Activated T-helper 1 cell treated with anti-CD3 and anti-CD28 coated beads, Interleukin-12 subunit alpha, Interleukin-12 subunit beta, Interleukin-2, Interleukin-4 antibody, amounts not matched to agents 30 ng/mL and 10 ng/mL and 1 ng/mL, durations not matched to agents 14 hours and 24 hours and 36 hours (primary cell): Measurements from ENCODE around the gene JAKMIP2. TPM values are rescaled to one million over a fixed set of nuclear protein-coding genes. Genes with fewer than 3 reads are reported as not detected.
"Not testable (repeated sequence)": the region's sequence is repeated elsewhere in the genome, so short reads cannot be mapped to it uniquely, and the experiment has no call there.

Source experiments
- DNase-seq: peaks from one replicate; pipeline ENCODE4 v3.0.0; 2021; ENCODE audit warnings: low spot score
- H3K27ac Mint-ChIP-seq: one replicate; pipeline ENCODE4 v1.8.0; 2021; ENCODE audit warnings: mild to moderate bottlenecking, mixed read lengths
- H3K27me3 Mint-ChIP-seq: one replicate; pipeline ENCODE4 v1.8.0; 2022; ENCODE audit warnings: mild to moderate bottlenecking, moderate library complexity, mixed read lengths; ENCODE audit not compliant: insufficient read depth
- H3K36me3 Mint-ChIP-seq: one replicate; pipeline ENCODE4 v1.8.0; 2021; ENCODE audit warnings: low read depth, mixed read lengths
- H3K4me1 Mint-ChIP-seq: one replicate; pipeline ENCODE4 v1.8.0; 2021; ENCODE audit warnings: low read depth, mixed read lengths
- H3K4me3 Mint-ChIP-seq: one replicate; pipeline ENCODE4 v1.8.0; 2021; ENCODE audit warnings: mild to moderate bottlenecking, moderate library complexity, mixed read lengths
- H3K9me3 Mint-ChIP-seq: one replicate; pipeline ENCODE4 v1.8.0; 2021; ENCODE audit warnings: mixed read lengths
- intact Hi-C: fragments of 100-400 bp; cut with micrococcal nuclease; formaldehyde crosslinking; loops from one replicate; pipeline ENCODE4 v1.15.1; 2024
- total RNA-seq: library from RNA; stranded (reverse); gene quantifications from 2 replicates; pipeline ENCODE4 v1.2.3, GENCODE V29; 2022

Gene JAKMIP2
- total RNA-seq, 1 donor from 2014 or later: 1.1 TPM

DNA sequence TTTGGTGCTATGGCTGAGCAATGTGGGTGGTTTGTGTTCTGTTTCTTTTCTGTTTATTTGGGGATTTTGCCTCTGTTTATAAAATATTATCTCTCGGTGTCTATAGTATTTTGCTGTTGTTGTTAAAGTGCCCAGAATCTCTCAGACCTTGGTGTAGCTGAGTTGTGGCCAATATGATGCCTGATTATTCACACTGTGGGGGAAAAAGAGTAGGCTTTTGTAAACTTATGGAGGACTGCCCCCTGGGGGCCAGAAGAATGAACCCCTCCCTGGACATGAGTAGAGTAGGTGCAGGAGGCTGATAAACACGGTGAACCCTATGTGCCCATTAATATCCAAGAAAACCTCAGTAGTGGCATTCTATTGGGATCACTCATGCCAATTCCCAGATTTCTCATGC lies 223.7 kb downstream of the JAKMIP2 start:
- no peaks in the 10 kb centered on the region for H3K4me1 Mint-ChIP-seq
- DNase-seq: no peak
- H3K4me3 Mint-ChIP-seq: no peak overlapping the region
- no peaks in the 10 kb centered on the region for H3K27me3 Mint-ChIP-seq
- no peaks in the 10 kb centered on the region for H3K9me3 Mint-ChIP-seq
- intact Hi-C loops: no loop called here
- no peaks in the 10 kb centered on the region for H3K36me3 Mint-ChIP-seq
- H3K27ac Mint-ChIP-seq: no peak overlapping the region

DNA sequence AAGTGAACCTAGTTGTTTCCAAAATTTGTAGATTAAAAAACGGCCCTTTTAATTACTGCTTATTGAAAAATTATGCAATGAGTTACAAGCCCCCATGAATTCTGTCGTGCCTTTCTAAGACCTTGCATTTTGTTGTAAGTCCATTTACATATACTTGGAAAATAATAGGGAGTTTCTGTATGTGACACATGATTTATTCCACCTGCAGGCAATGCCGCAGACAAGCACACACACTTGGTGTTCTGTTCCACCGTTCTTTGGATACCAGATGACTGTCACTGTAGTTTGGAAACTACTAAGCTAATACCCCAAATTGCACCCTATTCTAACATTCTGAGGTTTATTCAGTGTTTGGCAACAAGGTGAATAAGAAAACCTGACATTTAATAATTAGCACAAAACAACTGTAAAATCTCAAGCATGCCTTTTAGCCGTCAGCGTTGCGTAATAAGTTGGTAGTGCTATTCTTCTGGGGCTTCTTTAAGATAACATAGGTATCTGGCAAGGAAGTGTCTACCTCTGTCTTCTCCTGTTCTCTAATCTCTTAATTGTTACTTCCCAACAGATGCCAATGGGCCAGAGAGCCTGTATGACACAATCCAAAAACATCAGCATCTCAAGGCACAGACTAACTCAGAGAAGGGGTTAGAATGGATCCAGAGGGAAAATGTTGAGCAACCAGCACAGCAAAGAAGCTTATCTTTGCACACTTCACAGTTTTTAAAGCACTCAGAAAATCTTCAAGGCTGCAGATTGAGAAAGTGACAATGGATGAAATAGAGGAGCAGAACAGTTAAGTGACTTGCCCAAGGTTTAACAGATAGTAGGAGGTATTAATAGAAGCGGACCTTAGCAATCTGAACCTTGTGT lies 224.4 kb downstream of the JAKMIP2 start:
- intact Hi-C loops: no loop called here
- DNase-seq: no peak
- H3K36me3 Mint-ChIP-seq: no peaks in the 10 kb centered on the region
- H3K27me3 Mint-ChIP-seq: no peaks in the 10 kb centered on the region
- no peak overlapping the region for H3K27ac Mint-ChIP-seq
- no peak overlapping the region for H3K4me3 Mint-ChIP-seq
- H3K9me3 Mint-ChIP-seq: no peaks in the 10 kb centered on the region
- H3K4me1 Mint-ChIP-seq: no peaks in the 10 kb centered on the region

DNA sequence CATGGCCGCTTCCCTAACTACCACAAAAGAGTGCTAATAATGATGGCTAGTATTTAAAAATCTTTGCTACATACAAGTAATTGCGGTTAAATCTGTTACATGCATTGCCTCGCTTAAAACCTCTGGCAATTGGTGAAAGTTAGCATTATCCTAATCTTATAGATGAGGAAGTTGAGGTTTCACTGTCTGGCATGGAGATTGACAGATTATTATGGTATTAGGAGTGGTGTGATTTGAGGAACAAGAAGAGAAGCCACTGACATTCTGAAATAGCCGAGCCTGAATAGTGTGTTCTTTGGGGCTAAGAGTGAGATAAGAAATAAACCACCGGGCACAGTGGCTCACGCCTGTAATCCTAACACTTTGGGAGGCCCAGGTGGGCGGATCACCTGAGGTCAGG lies 227.4 kb downstream of the JAKMIP2 start:
- Mint-ChIP-seq H3K9me3 (peaks cover 3% of the 10 kb centered on the region), H3K4me3 (no peak overlapping the region), H3K27me3 (no peaks in the 10 kb centered on the region), H3K27ac (no peak overlapping the region), H3K36me3 (no peaks in the 10 kb centered on the region), H3K4me1 (no peaks in the 10 kb centered on the region)
- DNase-seq: no peak
- intact Hi-C loops: no loop called here

DNA sequence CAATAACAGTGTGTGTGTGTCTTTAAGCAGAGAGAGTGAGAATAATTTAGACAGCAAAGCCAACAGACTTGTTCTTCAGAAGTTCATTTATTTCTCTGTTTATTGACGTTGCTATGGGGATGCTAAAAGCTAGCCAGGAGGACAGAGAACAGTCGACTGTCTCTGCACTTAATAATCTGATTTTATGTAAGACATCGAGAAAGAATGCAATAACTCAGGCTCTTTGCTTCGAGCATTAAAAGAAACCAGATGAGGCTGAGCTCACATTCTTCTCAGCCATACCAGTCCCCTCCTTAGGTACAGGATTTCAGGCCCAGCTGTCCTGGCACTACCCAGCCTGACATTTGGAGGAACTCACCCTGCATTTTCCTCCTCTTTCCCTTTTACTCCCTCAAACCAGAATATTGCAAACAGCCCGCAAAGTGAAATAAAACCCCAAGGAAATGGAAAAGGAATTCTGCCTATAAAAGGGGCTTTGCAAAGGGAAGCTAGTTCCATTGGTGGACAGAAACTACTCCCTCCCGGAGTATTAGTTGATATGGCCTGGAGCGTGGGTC lies 228.2 kb downstream of the JAKMIP2 start:
- intact Hi-C loops: no loop called here
- DNase-seq: no peak
- H3K36me3 Mint-ChIP-seq: no peaks in the 10 kb centered on the region
- H3K4me3 Mint-ChIP-seq: no peak overlapping the region
- H3K27ac Mint-ChIP-seq: no peak overlapping the region
- no peaks in the 10 kb centered on the region for H3K27me3 Mint-ChIP-seq
- H3K4me1 Mint-ChIP-seq: no peaks in the 10 kb centered on the region
- H3K9me3 Mint-ChIP-seq: peaks cover 3% of the 10 kb centered on the region

DNA sequence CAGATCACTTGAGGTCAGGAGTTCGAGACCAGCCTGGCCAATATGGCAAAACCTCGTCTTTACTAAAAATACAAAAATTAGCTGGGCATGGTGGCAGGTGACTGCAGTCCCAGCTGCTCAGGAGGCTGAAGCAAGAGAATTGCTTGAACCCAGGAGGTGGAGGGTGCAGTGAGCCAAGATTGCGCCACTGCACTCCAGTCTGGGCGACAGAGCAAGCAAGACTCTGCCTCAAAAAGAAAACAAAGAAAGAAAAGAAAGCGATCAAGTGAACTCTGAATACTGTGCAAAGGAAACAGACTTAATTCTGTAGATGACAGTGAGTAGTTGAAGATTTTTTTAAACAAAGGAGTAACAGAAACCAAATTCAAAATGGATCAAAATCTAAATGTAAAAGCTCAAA lies 228.7 kb downstream of the JAKMIP2 start:
- H3K36me3 Mint-ChIP-seq, DNase-seq, H3K9me3 Mint-ChIP-seq, H3K27me3 Mint-ChIP-seq, intact Hi-C loops, H3K4me3 Mint-ChIP-seq, H3K4me1 Mint-ChIP-seq, H3K27ac Mint-ChIP-seq: not testable (repeated sequence)

- DNase-seq: no peak
- Mint-ChIP-seq H3K27ac (no peak overlapping the region), H3K27me3 (no peaks in the 10 kb centered on the region), H3K4me1 (no peaks in the 10 kb centered on the region), H3K4me3 (no peak overlapping the region), H3K36me3 (no peaks in the 10 kb centered on the region), H3K9me3 (peaks cover 3% of the 10 kb centered on the region)
- intact Hi-C loops: no loop called here
These were observed 229.6 kb downstream of the JAKMIP2 start for GRCh38 chr5:147552897-147553296.

GRCh38 chr5:147551677-147552076 lies 230.9 kb downstream of the JAKMIP2 start:
- Mint-ChIP-seq H3K4me3 (no peak overlapping the region), H3K9me3 (peaks cover 3% of the 10 kb centered on the region), H3K4me1 (no peaks in the 10 kb centered on the region), H3K27me3 (no peaks in the 10 kb centered on the region), H3K27ac (no peak overlapping the region), H3K36me3 (no peaks in the 10 kb centered on the region)
- no peak for DNase-seq
- intact Hi-C loops: no loop called here

DNA sequence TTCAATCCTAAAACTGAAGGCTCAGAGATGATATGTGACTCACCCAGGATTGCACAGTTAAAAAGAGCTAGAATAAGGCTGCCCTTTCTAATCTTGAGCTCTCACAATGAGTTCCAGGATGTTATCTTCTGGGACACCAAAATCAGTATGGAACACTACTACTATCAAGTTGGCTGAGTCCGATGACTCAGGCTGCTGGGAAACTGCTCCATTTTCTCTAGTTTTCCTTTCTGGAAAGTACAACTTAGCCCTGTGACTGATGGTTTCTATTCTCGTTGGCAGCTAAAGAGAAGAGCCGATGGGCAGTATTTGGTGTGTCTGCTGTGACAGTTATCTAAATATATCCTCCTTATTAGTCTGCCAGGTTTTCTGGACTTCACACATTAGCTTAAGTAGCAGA lies 234.8 kb downstream of the JAKMIP2 start:
- H3K9me3 Mint-ChIP-seq: peaks cover 3% of the 10 kb centered on the region
- no peak overlapping the region for H3K4me3 Mint-ChIP-seq
- H3K27ac Mint-ChIP-seq: no peak overlapping the region
- H3K4me1 Mint-ChIP-seq: no peaks in the 10 kb centered on the region
- H3K27me3 Mint-ChIP-seq: no peaks in the 10 kb centered on the region
- no peak for DNase-seq
- intact Hi-C loops: no loop called here
- H3K36me3 Mint-ChIP-seq: no peaks in the 10 kb centered on the region

DNA sequence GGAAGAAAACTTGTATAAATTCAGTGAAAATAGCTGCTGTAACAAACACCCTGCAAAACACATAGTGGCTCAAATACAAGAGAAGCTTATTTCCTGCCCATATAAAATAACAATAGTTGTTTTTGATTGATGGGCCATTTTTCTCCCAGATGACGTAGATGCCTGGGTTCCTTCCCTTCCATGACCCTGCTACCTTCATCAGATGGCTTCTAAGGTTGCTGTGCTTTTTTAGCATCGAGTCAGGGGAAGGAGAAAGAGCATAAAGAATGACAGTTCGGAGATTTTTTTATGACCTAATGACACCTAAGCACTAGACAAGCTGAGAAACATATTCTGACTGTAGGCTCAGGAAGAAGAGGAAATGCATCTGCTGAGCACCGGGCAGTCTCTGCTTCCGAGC lies 238.0 kb downstream of the JAKMIP2 start:
- Mint-ChIP-seq H3K27me3 (peaks cover 2% of the 10 kb centered on the region), H3K9me3 (no peaks in the 10 kb centered on the region), H3K4me3 (no peak overlapping the region)

GRCh38 chr5:147539053-147539452 lies 243.5 kb downstream of the JAKMIP2 start:
- Mint-ChIP-seq H3K4me1 (no peaks in the 10 kb centered on the region), H3K27ac (no peak overlapping the region), H3K36me3 (no peaks in the 10 kb centered on the region), H3K4me3 (no peak overlapping the region), H3K9me3 (no peaks in the 10 kb centered on the region), H3K27me3 (peaks cover 4% of the 10 kb centered on the region)
- intact Hi-C loops: no loop called here
- DNase-seq: no peak

More for the DNA sequence above, 238.0 kb downstream of the JAKMIP2 start:
- no peak for DNase-seq
- no peaks in the 10 kb centered on the region for H3K4me1 Mint-ChIP-seq
- intact Hi-C loops: no loop called here
- no peaks in the 10 kb centered on the region for H3K36me3 Mint-ChIP-seq
- H3K27ac Mint-ChIP-seq: no peak overlapping the region

DNA sequence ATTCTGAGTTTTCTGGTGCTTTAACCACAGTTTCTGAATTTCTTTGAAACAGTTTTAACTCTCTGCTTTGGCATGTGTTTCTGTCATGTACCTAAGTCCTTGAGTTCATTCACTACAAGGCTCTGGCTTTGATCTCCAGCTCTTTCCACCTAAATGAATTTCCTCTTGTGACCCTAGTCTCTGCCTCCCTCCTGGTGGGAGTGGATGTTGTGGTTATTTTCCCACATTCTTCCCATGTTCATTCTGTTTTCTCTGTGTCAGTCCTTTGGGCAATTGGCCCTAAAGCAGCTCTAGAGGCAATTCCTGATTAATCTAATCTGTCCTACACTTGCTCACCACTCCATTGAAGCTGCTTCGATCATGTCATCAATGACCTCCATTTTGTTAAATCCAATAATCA lies 244.3 kb downstream of the JAKMIP2 start:
- no peak overlapping the region for H3K27ac Mint-ChIP-seq
- no peak for DNase-seq
- H3K4me1 Mint-ChIP-seq: no peaks in the 10 kb centered on the region
- peaks cover 4% of the 10 kb centered on the region for H3K27me3 Mint-ChIP-seq
- no peak overlapping the region for H3K4me3 Mint-ChIP-seq
- intact Hi-C loops: no loop called here
- no peaks in the 10 kb centered on the region for H3K36me3 Mint-ChIP-seq
- no peaks in the 10 kb centered on the region for H3K9me3 Mint-ChIP-seq
